HG03103 (cell line): ENCODE data around the gene PLIN4.

Experiments
- ATAC-seq: cut with Tn5 transposase; IDR thresholded peaks from one replicate; pipeline ENCODE4 v1.9.1; 2021; ENCODE audit warnings: low read depth; ENCODE audit not compliant: unreplicated experiment

Gene PLIN4

DNA sequence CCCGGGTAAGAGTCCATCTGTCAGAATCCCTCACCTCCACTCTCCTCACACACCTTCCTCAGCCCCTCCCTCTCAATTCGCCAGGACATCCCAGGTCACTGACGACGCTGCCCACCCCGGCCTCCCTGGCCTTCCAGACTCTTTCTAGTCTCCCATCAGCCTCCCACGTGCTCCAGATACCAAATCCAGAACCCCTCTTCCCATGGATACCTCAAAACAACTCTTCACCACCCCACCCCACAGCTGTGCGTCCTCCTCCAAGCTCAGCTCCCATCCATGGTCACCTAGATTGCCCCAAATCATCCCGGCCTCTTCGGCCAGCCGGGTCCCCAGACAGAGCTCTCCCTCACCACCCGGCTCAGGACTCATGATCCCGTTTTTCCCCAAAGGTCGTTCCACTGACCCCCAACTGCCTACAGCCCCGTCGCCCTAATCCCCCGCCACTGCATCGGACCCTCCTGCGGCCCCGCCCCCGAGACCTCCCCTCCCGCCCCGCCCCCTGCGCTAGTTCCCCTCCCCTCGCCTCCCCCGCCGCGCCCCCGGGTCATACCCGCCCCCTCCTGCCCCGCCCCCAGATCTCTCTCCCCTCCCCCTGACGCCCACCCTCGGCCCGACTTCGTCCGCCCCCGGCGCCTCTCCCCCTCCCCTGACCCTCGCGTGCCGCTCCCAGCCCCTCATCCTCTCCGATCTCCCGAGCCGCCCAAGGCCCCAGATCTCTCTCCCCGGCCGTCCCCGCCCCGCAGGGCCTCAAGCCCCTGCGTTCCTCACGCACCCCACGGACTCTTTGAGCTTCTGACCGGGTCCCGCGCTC is 61.2 kb downstream of the PLIN4 start:
- ATAC-seq = no peak

DNA sequence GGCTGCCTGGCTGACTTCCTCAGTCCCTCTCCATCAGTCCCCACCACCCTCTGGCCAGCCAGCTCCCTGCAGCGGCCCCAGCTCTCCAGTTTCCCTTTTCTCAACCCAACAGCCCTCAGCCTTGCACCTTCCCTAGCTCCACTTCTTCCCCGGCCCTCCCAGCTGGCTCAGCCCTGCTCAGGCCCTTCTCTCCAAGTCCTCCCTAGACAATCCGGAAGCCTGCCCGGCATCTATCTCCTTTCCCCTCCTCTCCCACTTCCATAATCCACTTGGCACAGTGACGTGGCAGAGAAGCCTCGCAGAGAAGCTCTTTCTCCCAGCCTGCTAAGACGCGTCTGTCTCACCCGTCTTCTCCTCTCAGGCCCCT is 61.8 kb downstream of the PLIN4 start:
- ATAC-seq = no peak

DNA sequence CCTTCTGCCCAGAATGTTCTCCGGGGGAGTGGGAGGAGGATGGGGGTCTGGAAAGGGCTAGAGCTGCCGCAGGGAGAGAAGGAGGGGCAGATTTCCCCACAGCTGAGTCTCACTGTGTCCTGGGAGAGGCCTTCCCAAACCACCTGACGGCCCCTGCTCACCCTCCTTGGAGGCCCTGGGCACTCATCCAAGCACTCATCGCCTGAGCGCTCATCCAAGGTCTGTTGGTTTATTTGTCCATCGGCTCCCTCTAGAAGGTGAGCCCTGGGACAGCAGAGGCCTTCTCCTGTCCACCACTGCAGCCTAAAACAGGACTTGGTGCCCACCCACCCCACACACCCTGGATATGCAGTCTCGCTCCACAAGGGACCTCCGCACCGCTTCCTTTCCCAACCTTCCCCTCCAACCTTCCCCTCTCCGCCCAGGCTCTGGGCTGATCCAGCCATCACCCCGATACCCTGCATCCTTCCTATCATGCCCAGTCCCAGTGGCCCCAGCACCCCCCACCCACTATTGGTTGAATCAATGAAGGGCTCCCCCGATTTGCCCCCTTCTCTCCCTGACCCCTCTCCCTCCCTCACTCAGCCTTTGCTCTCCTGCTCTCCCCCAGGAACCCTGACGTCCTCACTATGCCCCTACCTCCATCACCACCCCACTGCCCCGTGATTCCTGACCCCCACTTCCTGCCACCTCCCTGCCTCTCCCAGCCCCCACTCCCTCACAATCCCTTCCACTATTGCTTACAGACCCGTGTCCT is 62.4 kb downstream of the PLIN4 start:
- ATAC-seq = no peak

DNA sequence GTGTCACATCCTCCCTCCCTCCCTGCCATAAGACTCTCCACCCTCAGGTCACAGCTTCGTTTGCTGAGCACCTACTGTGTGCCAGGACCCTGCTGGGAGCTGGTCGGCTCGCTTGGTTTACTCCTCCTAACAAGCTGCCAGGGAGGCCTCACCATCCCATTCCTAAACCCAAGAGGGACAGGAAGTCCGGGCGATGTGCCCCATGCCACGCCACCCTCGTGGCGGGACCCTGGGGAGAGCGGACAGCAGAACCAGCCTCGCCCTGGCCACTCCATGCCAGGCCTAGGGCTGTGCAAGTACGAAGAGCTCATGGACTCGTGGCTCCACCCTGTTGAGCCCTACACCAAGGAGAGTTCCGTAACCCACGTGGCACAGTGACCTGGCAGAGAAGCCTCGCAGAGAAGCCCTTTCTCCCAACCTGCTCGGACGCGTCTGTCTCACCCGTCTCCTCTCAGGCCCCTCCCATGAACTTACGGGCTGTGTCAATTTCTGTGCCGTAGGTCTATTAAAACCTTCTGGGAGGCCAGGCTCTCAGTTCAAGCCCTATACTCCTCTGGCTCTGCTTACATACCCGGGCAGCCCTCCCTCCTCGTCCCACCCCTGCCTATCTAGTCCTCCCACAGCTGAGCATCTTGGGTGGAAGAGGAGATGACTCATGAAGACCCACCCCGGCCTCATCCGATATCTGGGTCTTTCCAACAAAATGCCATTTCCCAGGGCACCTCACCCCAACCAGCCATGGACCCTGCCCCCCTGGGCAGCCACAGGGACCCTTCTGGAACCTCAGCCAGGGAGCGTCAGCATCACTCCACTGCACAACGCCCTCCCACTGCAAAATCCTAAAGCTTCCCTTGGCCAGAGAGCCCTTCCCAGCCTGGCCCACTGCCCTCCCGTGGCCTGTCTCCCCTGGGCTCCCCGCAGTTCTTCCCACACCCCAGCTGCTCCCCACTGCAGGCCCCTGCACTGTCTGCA is 63.3 kb downstream of the PLIN4 start:
- ATAC-seq = no peak

DNA sequence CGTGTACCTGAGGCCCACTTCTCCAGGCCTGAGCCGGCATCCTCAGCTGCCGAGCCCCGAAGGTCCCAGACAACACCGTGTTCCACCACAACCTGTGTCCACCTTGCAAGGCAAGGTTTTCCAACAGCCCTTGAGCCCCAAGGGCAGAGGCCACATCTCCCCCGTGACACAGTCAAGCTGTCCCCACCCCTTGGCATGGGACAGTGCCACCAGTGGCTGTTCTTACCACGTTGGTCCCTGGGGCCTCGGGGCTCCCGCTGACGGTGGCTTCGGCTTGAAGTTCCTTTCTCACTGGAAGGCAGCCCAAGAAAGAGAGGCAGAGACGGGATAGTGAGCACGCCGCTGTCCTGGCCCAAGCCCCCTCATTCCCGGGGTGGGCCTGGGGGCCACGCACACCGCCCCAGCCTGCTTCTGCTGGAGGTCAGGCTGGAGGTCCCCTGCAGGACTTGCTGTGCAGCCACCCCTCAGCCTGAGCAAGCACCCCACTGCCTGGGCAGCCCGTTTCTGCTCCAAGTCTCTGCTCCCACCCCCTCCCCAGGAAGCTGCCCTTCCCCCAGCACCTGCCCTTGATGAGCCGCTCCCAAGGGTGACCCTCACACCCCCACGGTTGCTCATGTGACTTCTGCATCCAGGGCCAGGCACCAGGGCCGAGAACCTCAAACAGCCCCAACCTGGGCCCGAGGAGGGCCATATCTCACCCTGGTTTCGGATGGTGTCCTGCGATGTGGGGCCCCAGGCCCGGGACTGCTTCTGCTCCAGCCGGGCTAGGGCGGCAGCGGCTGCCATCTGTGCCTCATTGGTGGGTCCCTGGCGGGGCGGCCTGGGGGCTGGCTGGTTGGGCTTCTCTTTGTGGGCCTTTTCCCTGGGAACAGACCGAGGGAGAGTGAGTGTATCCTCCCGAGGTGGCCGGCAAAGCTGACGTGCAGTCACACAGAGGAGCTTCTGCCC is 64.8 kb downstream of the PLIN4 start:
- ATAC-seq = no peak

DNA sequence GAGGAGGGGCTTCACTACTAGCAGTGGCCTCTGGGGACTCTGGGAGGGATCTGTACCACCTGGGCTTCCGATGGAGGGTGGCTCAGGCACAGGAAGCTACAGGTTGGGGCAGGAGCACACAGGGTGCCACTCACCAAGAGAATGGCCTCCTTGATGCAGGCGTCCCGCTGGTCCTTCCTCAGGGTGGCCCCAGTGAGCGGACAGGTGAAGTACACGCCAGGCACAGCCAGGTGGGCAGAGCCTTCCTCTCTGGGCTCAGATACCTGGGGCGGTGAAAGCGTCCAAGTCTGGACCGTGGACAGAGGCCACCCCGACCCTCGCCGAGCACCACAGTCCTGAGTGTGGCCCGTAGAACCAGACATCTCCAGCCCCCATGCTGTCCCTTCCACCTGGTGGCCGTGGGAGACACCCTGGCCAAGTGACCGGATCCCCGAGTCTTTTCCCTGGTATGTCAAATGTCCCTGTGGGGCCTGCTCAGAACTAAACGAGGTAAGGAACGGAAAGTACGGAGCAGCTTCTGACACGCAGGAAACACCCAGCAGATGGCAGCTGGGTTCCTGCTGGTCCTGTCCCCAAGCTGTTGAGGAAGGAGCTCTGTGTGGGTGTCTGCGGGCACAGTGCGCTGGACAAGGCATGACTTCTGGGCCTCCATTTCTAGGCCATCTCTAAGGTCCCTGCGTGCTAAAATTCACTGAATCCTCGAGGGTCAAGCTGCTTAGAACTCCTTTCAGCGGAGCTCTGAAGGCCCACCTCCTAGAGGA is 65.9 kb downstream of the PLIN4 start:
- ATAC-seq = no peak
